GM18505 (cell line): ENCODE results near the gene CD274.
"Not testable (repeated sequence)": the region's sequence is repeated elsewhere in the genome, so short reads cannot be mapped to it uniquely, and the experiment has no call there.

ENCODE experiments used
- ATAC-seq: cut with Tn5 transposase; IDR thresholded peaks from one replicate; pipeline ENCODE4 v1.9.1; 2021; ENCODE audit not compliant: unreplicated experiment
- POLR2A ChIP-seq: IDR thresholded peaks from 4 replicates; pipeline ENCODE4 v1.6.1; 2011; ENCODE audit warnings: borderline replicate concordance; ENCODE audit not compliant: insufficient read depth, insufficient read length; ENCODE audit errors: extremely low read depth

Gene CD274

DNA sequence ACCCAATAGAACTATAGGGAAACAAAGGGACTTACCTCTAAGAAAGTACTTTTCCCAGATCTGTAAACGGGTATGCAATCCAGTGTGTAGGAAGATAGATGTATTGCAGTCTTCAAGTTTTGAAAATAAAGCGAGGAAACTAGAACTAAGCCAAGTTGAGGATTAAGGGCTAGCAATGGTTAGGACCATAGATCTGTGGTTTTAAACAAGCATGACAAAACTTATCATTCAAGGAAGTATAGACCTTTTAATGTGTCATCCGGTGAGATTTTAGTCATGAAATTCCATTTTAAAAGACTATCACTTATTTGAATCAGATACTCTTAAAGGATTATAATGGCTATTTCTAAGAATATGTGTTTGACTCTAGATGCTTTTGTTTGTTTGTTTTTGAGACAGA, 20.5 kb downstream of the CD274 start:
- TF ChIP-seq POLR2A: no peak
- ATAC-seq: no peak

DNA sequence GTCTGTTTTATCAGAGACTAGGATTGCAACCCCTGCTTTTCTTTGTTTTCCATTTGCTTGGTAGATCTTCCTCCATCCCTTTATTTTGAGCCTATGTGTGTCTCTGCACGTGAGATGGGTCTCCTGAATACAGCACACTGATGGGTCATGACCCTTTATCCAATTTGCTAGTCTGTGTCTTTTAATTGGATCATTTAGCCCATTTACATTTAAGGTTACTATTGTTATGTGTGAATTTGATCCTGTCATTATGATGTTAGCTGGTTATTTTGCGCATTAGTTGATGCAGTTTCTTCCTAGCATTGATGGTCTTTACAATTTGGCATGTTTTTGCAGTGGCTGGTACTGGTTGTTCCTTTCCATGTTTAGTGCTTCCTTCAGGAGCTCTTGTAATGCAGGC, 25.3 kb downstream of the CD274 start:
- not testable (repeated sequence) for ATAC-seq

- TF ChIP-seq POLR2A: no peak
- ATAC-seq: no peak
Observed at GRCh38 chr9:5478206-5478605, 27.9 kb downstream of the CD274 start.

- no peak for TF ChIP-seq POLR2A
- ATAC-seq: peak; percentile 56
Observed at GRCh38 chr9:5479994-5480694, 29.8 kb downstream of the CD274 start.

DNA sequence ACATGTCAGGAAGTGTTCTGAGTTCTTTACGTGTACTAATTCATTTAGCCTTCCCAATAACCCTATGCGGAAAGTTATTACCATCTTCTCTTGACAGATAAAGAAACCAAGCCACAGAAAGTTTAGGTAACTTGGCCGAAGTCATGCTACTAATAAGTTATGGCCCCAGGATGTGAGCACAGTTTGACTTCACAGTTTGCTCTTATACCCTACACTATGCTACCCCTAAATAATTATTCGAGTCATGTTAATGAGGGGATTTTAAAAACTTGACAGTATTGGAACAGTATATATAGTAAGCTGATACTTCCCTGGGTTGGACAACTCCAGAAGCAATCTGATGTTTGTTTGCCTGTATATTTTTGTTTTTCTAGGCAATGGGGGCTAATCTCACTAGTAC, 30.6 kb downstream of the CD274 start:
- ATAC-seq: no peak
- TF ChIP-seq POLR2A: no peak

GRCh38 chr9:5481322-5482040, 31.1 kb downstream of the CD274 start:
- ATAC-seq: no peak
- TF ChIP-seq POLR2A: no peak

GRCh38 chr9:5482194-5482593, 31.9 kb downstream of the CD274 start:
- no peak for TF ChIP-seq POLR2A
- ATAC-seq: no peak

- no peak for ATAC-seq
- TF ChIP-seq POLR2A: no peak
Observed at GRCh38 chr9:5483306-5483705, 33.0 kb downstream of the CD274 start.

GRCh38 chr9:5485378-5486085, 35.2 kb downstream of the CD274 start:
- ATAC-seq: no peak
- TF ChIP-seq POLR2A: no peak

DNA sequence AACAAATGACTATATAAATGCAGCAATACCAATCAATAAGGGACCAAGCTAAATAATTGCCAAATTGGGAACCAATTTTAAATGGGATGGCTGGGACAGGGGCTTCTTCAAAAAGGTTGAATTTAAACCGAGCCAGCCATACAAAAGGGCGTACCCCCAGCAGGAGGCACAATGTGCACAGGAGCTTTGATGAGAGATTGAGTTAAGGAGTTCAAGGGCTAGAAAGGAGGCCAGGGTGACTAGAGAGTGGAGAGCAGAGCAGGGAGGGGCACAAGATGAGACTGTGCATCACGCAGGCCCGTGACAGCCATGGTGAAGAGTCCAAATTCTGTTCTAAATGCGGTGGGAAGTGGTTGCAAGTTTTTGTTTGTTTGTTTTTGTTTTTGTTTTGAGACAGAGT, 36.6 kb downstream of the CD274 start:
- TF ChIP-seq POLR2A: no peak
- no peak for ATAC-seq

DNA sequence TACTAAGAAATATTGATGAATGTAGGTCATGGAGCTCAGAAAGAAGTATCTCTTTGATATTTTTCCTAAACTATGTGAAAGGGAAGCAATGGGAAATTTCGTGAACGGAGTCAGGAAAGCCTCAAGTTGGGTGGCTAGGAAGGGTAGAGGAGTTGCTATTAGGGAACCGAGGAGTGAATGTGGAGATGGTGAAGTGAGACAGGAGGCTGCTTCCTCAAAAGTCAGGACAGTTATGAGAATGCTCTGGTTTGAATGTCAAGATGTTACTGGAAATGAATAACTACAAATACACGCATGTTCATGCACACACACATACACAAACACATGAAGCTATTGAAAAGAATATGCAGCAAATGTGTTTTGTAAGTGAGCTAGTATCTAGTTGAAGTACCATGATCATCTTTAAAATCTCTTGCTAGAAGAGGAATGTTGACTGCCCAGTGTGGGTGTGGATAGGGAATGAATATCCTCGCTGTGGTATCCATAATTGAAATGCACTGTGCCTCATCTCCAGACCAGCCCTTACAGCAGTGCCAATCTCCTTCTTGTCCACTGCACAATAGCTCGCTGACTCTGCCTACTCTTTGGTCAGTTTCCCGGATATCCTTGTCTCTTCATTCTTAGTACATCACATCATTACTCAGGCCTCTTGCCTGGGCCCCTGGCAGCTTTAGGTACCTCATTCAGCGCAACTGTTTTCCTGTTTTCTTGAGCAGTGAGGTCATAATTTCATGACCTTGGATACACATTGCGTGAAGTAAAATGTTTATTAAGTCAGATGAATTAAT, 38.1 kb downstream of the CD274 start:
- TF ChIP-seq POLR2A: no peak
- no peak for ATAC-seq

DNA sequence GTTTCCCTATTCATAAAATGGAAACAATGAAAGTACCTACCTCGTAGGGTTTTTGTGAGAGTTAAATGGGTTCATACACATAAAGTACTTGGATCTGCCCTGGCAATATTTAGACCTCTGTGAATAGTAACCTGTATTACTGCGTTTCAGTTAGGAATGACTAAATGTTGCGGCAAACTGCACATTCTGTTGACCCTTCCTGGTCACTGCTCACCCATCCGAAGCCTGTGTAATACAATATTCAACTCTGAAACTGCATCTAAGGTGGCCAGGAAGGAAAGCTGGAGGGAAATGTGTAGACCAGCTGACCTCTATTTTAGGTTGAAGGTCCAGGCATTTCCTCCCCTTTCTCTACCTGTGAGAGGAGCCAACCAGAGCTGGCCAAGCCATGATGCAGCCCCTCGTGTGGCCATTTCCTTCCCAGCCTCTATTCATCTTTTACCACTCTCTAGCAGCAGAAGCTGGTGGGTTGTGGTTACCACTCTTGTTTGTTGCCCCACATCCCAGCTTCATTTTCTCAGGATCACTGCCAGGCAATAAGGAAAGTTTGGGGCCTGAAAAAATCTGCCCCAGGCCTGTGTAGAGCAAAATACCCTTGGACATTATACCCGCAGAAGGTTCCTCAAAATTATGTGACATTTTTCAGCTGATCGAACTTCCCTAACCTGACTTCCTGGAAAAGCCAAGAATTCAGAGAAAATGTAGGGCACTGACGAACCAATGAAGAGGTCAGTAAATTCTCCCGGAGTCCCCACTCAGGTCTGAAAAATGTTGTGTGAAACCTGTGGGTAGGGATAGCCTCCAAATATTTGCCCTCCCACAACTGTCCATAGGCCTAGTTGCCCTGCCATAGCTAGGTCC, 39.5 kb downstream of the CD274 start:
- TF ChIP-seq POLR2A: no peak
- ATAC-seq: no peak
